ENCODE data around the gene UNC79. TPM values are rescaled to one million over a fixed set of nuclear protein-coding genes. Genes with fewer than 3 reads are reported as not detected.

Gene UNC79
- total RNA-seq, 1 experiment from 2014 or later, result not detected

GRCh38 chr14:93701562-93701961 is 270.8 kb downstream of the UNC79 start:
- H3K9me2 ChIP-seq (replicated peaks; ENCODE audit: low read length), result no peaks in the 10 kb centered on the region
- H3K4me3 ChIP-seq (ENCODE audit: low read length), result no peak overlapping the region
- H4K20me1 ChIP-seq (ENCODE audit: low read length), result no peaks in the 10 kb centered on the region
- H2AFZ ChIP-seq (ENCODE audit: low read length), result no peak overlapping the region
- H3F3A ChIP-seq (ENCODE audit: low read length, unreplicated experiment), result no peaks in the 10 kb centered on the region
- DNase-seq (no peak), ATAC-seq (no peak)
- ChIA-PET CTCF (no interaction called here), POLR2A (ENCODE audit: unreplicated experiment) (no interaction called here)
- no peaks in the 10 kb centered on the region for H3K9me3 ChIP-seq (ENCODE audit: low read length)
- H3K4me2 ChIP-seq (ENCODE audit: low read length), result no peak overlapping the region
- no TSS peak for BruUV-seq (replicated peaks)
- TF ChIP-seq EZH2phosphoT487 (IDR thresholded peaks at IDR 0.05; ENCODE audit: borderline replicate concordance, low read length), result no peak
- TF ChIP-seq EZH2 (IDR thresholded peaks at IDR 0.05; ENCODE audit: low read length, unreplicated experiment), result no peak
- TF ChIP-seq, protein P1, sequence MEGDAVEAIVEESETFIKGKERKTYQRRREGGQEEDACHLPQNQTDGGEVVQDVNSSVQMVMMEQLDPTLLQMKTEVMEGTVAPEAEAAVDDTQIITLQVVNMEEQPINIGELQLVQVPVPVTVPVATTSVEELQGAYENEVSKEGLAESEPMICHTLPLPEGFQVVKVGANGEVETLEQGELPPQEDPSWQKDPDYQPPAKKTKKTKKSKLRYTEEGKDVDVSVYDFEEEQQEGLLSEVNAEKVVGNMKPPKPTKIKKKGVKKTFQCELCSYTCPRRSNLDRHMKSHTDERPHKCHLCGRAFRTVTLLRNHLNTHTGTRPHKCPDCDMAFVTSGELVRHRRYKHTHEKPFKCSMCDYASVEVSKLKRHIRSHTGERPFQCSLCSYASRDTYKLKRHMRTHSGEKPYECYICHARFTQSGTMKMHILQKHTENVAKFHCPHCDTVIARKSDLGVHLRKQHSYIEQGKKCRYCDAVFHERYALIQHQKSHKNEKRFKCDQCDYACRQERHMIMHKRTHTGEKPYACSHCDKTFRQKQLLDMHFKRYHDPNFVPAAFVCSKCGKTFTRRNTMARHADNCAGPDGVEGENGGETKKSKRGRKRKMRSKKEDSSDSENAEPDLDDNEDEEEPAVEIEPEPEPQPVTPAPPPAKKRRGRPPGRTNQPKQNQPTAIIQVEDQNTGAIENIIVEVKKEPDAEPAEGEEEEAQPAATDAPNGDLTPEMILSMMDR (conservative IDR thresholded peaks at IDR 0.05; ENCODE audit: low read depth, low read length), result no peak
- no peak overlapping the region for H3K9ac ChIP-seq (ENCODE audit: low read length)
- no peaks in the 10 kb centered on the region for H3K79me2 ChIP-seq (ENCODE audit: low read length)
- intact Hi-C loops (cut with micrococcal nuclease), result no loop called here
- no peaks in the 10 kb centered on the region for H3K36me3 ChIP-seq (ENCODE audit: low read depth, low read length)
- H3K4me1 ChIP-seq (ENCODE audit: insufficient read depth, low read length), result no peaks in the 10 kb centered on the region
- H3K27ac ChIP-seq (ENCODE audit: low read length), result no peak overlapping the region
- peaks cover 40% of the 10 kb centered on the region for H3K27me3 ChIP-seq (ENCODE audit: low read length)

GRCh38 chr14:93702946-93703345 is 272.2 kb downstream of the UNC79 start:
- no peaks in the 10 kb centered on the region for H3F3A ChIP-seq (ENCODE audit: low read length, unreplicated experiment)
- H3K27ac ChIP-seq (ENCODE audit: low read length), result no peak overlapping the region
- no TSS peak for BruUV-seq (replicated peaks)
- intact Hi-C loops (cut with micrococcal nuclease), result no loop called here
- no peaks in the 10 kb centered on the region for H3K4me1 ChIP-seq (ENCODE audit: insufficient read depth, low read length)
- ChIA-PET CTCF (no interaction called here), POLR2A (ENCODE audit: unreplicated experiment) (no interaction called here)
- H3K9me3 ChIP-seq (ENCODE audit: low read length), result no peaks in the 10 kb centered on the region
- no peak overlapping the region for H3K4me3 ChIP-seq (ENCODE audit: low read length)
- no peaks in the 10 kb centered on the region for H3K9me2 ChIP-seq (replicated peaks; ENCODE audit: low read length)
- DNase-seq (no peak), ATAC-seq (no peak)
- no peaks in the 10 kb centered on the region for H4K20me1 ChIP-seq (ENCODE audit: low read length)
- H3K27me3 ChIP-seq (ENCODE audit: low read length), result peaks cover 53% of the 10 kb centered on the region
- H3K9ac ChIP-seq (ENCODE audit: low read length), result no peak overlapping the region
- no peaks in the 10 kb centered on the region for H3K36me3 ChIP-seq (ENCODE audit: low read depth, low read length)
- H3K79me2 ChIP-seq (ENCODE audit: low read length), result no peaks in the 10 kb centered on the region
- H2AFZ ChIP-seq (ENCODE audit: low read length), result no peak overlapping the region
- TF ChIP-seq, protein P1 (conservative IDR thresholded peaks at IDR 0.05; ENCODE audit: low read depth, low read length), result no peak
- TF ChIP-seq EZH2 (IDR thresholded peaks at IDR 0.05; ENCODE audit: low read length, unreplicated experiment) (no peak), EZH2phosphoT487 (IDR thresholded peaks at IDR 0.05; ENCODE audit: borderline replicate concordance, low read length) (no peak)
- no peak overlapping the region for H3K4me2 ChIP-seq (ENCODE audit: low read length)

DNA sequence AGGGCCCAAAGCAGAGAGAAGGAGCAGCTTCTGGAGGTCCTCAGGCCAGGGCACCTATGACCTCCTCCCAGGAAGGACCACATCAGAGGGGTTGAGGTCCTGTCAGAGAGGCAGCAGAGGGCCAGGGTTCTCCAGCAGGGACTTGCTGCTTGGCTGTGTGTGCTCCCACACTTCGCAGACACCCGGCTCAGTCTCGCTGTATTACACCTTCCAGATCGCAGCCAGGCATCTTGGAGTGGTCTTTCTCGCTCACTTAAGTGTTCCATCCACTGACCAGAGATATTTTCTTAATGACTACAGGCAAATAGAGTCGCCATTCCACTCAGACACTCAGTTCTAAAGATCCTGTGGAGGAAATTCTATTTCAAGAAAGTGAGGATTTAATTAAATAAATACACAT is 273.2 kb downstream of the UNC79 start:
- Histone ChIP-seq H3K4me3 (ENCODE audit: low read length) (no peak overlapping the region), H3K27me3 (ENCODE audit: low read length) (peaks cover 63% of the 10 kb centered on the region), H2AFZ (ENCODE audit: low read length) (no peak overlapping the region), H3K36me3 (ENCODE audit: low read depth, low read length) (no peaks in the 10 kb centered on the region), H3K9ac (ENCODE audit: low read length) (no peak overlapping the region), H3K79me2 (ENCODE audit: low read length) (no peaks in the 10 kb centered on the region), H3K4me2 (ENCODE audit: low read length) (no peak overlapping the region), H3F3A (ENCODE audit: low read length, unreplicated experiment) (no peaks in the 10 kb centered on the region), H3K4me1 (ENCODE audit: insufficient read depth, low read length) (no peaks in the 10 kb centered on the region), H4K20me1 (ENCODE audit: low read length) (no peaks in the 10 kb centered on the region), H3K9me2 (replicated peaks; ENCODE audit: low read length) (no peaks in the 10 kb centered on the region), H3K27ac (ENCODE audit: low read length) (no peak overlapping the region), H3K9me3 (ENCODE audit: low read length) (no peaks in the 10 kb centered on the region)
- CTCF ChIA-PET, result no interaction called here
- ATAC-seq (no peak), DNase-seq (no peak)
- intact Hi-C loops (cut with micrococcal nuclease), result no loop called here
- TF ChIP-seq EZH2phosphoT487 (IDR thresholded peaks at IDR 0.05; ENCODE audit: borderline replicate concordance, low read length) (no peak), EZH2 (IDR thresholded peaks at IDR 0.05; ENCODE audit: low read length, unreplicated experiment) (no peak)
- TF ChIP-seq, protein P1 (conservative IDR thresholded peaks at IDR 0.05; ENCODE audit: low read depth, low read length), result no peak
- POLR2A ChIA-PET (ENCODE audit: unreplicated experiment), result no interaction called here
- BruUV-seq (replicated peaks), result no TSS peak

Measured in PC-3 (cell line).